ENCODE measurements around the gene APOL4.

- TF ChIP-seq POLR2A (IDR thresholded peaks at IDR 0.05; ENCODE audit: low read depth, low read length) (no peak), CTCF (conservative IDR thresholded peaks at IDR 0.05; ENCODE audit: low read depth, low read length) (no peak), FOS (IDR thresholded peaks at IDR 0.05; ENCODE audit: low read depth, low read length) (no peak), CEBPB (IDR thresholded peaks at IDR 0.05; ENCODE audit: low read depth, low read length) (no peak), RCOR1 (IDR thresholded peaks at IDR 0.05; ENCODE audit: insufficient replicate concordance, low read length) (no peak), RAD21 (IDR thresholded peaks at IDR 0.05; ENCODE audit: low read length) (no peak), NFE2L2 (IDR thresholded peaks at IDR 0.05; ENCODE audit: low read depth, low read length) (no peak), MXI1 (IDR thresholded peaks at IDR 0.05; ENCODE audit: borderline replicate concordance, low read depth, low read length) (no peak)
These were observed 36.5 kb downstream of the APOL4 start for GRCh38 chr22:36165141-36165540.
